HepG2 (cell line): ENCODE measurements around the gene TEDC2. TPM values are rescaled to one million over a fixed set of nuclear protein-coding genes. Genes with fewer than 3 reads are reported as not detected.

ENCODE experiments used
- DPF2 ChIP-seq: sonication (generic); formaldehyde crosslinking; IDR thresholded peaks from 2 replicates; pipeline ENCODE4 v1.4.0; 2020; ENCODE audit warnings: mild to moderate bottlenecking, low read depth, missing genetic modification reagents, borderline replicate concordance
- GATAD1 ChIP-seq: IDR thresholded peaks from 2 replicates; pipeline ENCODE4 v1.6.1; 2016; ENCODE audit warnings: missing genetic modification reagents, missing compliant biosample characterization
- HOXA5 ChIP-seq: sonication (generic); formaldehyde crosslinking; IDR thresholded peaks from 2 replicates; pipeline ENCODE4 v1.4.0; 2020; ENCODE audit warnings: missing genetic modification reagents
- KDM2A ChIP-seq: sonication (generic); formaldehyde crosslinking; IDR thresholded peaks from 2 replicates; pipeline ENCODE4 v1.4.0; 2020; ENCODE audit warnings: low read depth, missing genetic modification reagents, borderline replicate concordance
- ONECUT2 ChIP-seq: sonication (generic); formaldehyde crosslinking; IDR thresholded peaks from 2 replicates; pipeline ENCODE4 v1.4.0; 2020; ENCODE audit warnings: missing genetic modification reagents
- RFXAP ChIP-seq: sonication (generic); formaldehyde crosslinking; IDR thresholded peaks from 2 replicates; pipeline ENCODE4 v1.4.0; 2020; ENCODE audit warnings: missing genetic modification reagents, borderline replicate concordance
- SRSF1 ChIP-seq: fragments of 200-400 bp; formaldehyde crosslinking; optimal IDR thresholded peaks from 2 replicates; pipeline ENCODE3; 2017; ENCODE audit warnings: mild to moderate bottlenecking, low read depth, low read length, moderate library complexity
- TEAD3 ChIP-seq: optimal IDR thresholded peaks from 2 replicates; pipeline ENCODE3; 2016; ENCODE audit warnings: borderline replicate concordance
- ZGPAT ChIP-seq: IDR thresholded peaks from 2 replicates; pipeline ENCODE4 v1.6.1; 2016; ENCODE audit warnings: mild to moderate bottlenecking
- ZNF280D ChIP-seq: sonication (generic); formaldehyde crosslinking; IDR thresholded peaks from 2 replicates; pipeline ENCODE4 v1.5.1; 2020; ENCODE audit warnings: mild to moderate bottlenecking, missing genetic modification reagents
- ZNF552 ChIP-seq: sonication (generic); formaldehyde crosslinking; IDR thresholded peaks from 2 replicates; pipeline ENCODE4 v1.9.0; 2022; ENCODE audit warnings: missing genetic modification reagents, mild to moderate bottlenecking, borderline replicate concordance
- ZNF563 ChIP-seq: sonication (generic); formaldehyde crosslinking; IDR thresholded peaks from 2 replicates; pipeline ENCODE4 v1.8.0; 2022; ENCODE audit warnings: mild to moderate bottlenecking, moderate library complexity, missing genetic modification reagents
- ZNF574 ChIP-seq: sonication (generic); formaldehyde crosslinking; IDR thresholded peaks from 2 replicates; pipeline ENCODE4 v1.4.0; 2020; ENCODE audit warnings: missing genetic modification reagents
- ZNF619 ChIP-seq: sonication (generic); formaldehyde crosslinking; IDR thresholded peaks from 2 replicates; pipeline ENCODE4 v1.4.0; 2020; ENCODE audit warnings: mild to moderate bottlenecking, missing genetic modification reagents
- ZNF639 ChIP-seq: conservative IDR thresholded peaks from 2 replicates; pipeline ENCODE4 v1.6.1; 2018; ENCODE audit warnings: missing genetic modification reagents
- polyA plus RNA-seq, 8 experiments: library from polyadenylated mRNA; depleted of rRNA in 3 of 8; stranded (reverse) in 7 of 8; unstranded in 1 of 8; fragments of >200 nt; fragmentation: Illumina TruSeq in 4 of 8; extraction: Trizol in 4 of 8; gene quantifications; 2 replicates each; pipeline versions ENCODE4 v1.2.1 to v1.2.3, GENCODE V29; 2011 to 2016; ENCODE audit warnings: low read depth in 4 of 8, missing spikeins in 1 of 8, mixed read lengths in 1 of 8; ENCODE audit not compliant: insufficient read depth in 1 of 8
- total RNA-seq, 5 experiments: library from RNA; depleted of rRNA; stranded (reverse); fragments of >200 nt; fragmentation: Illumina TruSeq; extraction: Trizol; gene quantifications; 2 replicates each; pipeline ENCODE4 v1.2.3, GENCODE V29; 2016; ENCODE audit warnings: low read depth in 1 of 5

TEDC2 gene
- total and polyA plus RNA-seq, 2 of the 13 experiments (the other 11 are each of a cell fraction or from before 2014, with no cell fraction given): 6.2 to 24.4 TPM

GRCh38 chr16:2513405-2514332 is 53.8 kb downstream of the TEDC2 start, which contains the start of gene ATP6V0C (continued):
- TF ChIP-seq ZNF280D (CRISPR knock-in tag): peak; percentile 2; the same call in 1 of the 2 replicates
- TF ChIP-seq GATAD1 (CRISPR knock-in tag): peak; percentile 83
- TF ChIP-seq ZNF552 (CRISPR knock-in tag): no peak
- no peak for TF ChIP-seq DPF2 (CRISPR knock-in tag)
- peak; percentile 76 for TF ChIP-seq SRSF1
- TF ChIP-seq ZNF619: no peak
- TF ChIP-seq KDM2A (CRISPR knock-in tag): peak; percentile 75
- TF ChIP-seq ZNF574: peak; percentile 86
- TF ChIP-seq ONECUT2 (CRISPR knock-in tag): no peak
- peak; percentile 42; the same call in 1 of the 2 replicates for TF ChIP-seq ZGPAT (CRISPR knock-in tag)
- peak; percentile 60 for TF ChIP-seq TEAD3 (CRISPR knock-in tag)
- peak; percentile 23; the same call in 1 of the 2 replicates for TF ChIP-seq ZNF563 (CRISPR knock-in tag)
- TF ChIP-seq HOXA5 (CRISPR knock-in tag): peak; percentile 84
- TF ChIP-seq RFXAP (CRISPR knock-in tag): peak; percentile 50; the same call in 1 of the 2 replicates
- peak; percentile 98 for TF ChIP-seq ZNF639 (CRISPR knock-in tag)
